Stimulated activated CD8-positive, alpha-beta memory T cell treated with anti-CD3 and anti-CD28 coated beads, Interleukin-12 subunit alpha, Interleukin-12 subunit beta, amount 100 ng/mL, for 4 hours (primary cell): ENCODE measurements around the gene ENKD1.

Source experiments
- DNase-seq: peaks from one replicate; pipeline ENCODE4 v3.0.0-alpha.2; 2020; ENCODE audit warnings: low read depth

ENKD1 gene

GRCh38 chr16:67663877-67664222 is 2.7 kb downstream of the ENKD1 start:
- no peak for DNase-seq

- no peak for DNase-seq
Measured at GRCh38 chr16:67663151-67663876, 3.2 kb downstream of the ENKD1 start.

GRCh38 chr16:67662653-67663010 is 3.9 kb downstream of the ENKD1 start:
- no peak for DNase-seq

GRCh38 chr16:67661886-67662652 is 4.5 kb downstream of the ENKD1 start:
- DNase-seq: no peak

GRCh38 chr16:67661101-67661761 is 5.3 kb downstream of the ENKD1 start:
- no peak for DNase-seq

- peak; percentile 90 for DNase-seq
Measured at GRCh38 chr16:67660564-67661028, 6.0 kb downstream of the ENKD1 start, which contains the start of gene PARD6A. PARD6A (plus strand) TSS chr16:67660960; CDS start chr16:67661039, 79 bp downstream.

- peak; percentile 89 for DNase-seq
Measured at GRCh38 chr16:67659675-67660563, 6.6 kb downstream of the ENKD1 start, which contains the start of gene ACD. ACD (minus strand) TSS chr16:67660260; CDS start chr16:67660220, 40 bp downstream.

GRCh38 chr16:67658849-67659674 is 7.5 kb downstream of the ENKD1 start:
- no peak for DNase-seq

- DNase-seq: no peak
Measured at GRCh38 chr16:67657751-67658518, 8.6 kb downstream of the ENKD1 start.

- no peak for DNase-seq
Measured at GRCh38 chr16:67657017-67657608, 9.4 kb downstream of the ENKD1 start.

- DNase-seq: no peak
Measured at GRCh38 chr16:67656344-67657016, 10.1 kb downstream of the ENKD1 start.

GRCh38 chr16:67655363-67655762 is 11.2 kb downstream of the ENKD1 start:
- no peak for DNase-seq

- no peak for DNase-seq
Measured at GRCh38 chr16:67654403-67654911, 12.1 kb downstream of the ENKD1 start.

GRCh38 chr16:67653789-67654402 is 12.7 kb downstream of the ENKD1 start:
- no peak for DNase-seq

- DNase-seq: no peak
Measured at GRCh38 chr16:67653128-67653788, 13.3 kb downstream of the ENKD1 start.

GRCh38 chr16:67652578-67653127 is 13.9 kb downstream of the ENKD1 start:
- DNase-seq: no peak

GRCh38 chr16:67651847-67652246 is 14.7 kb downstream of the ENKD1 start:
- no peak for DNase-seq

GRCh38 chr16:67651039-67651438 is 15.5 kb downstream of the ENKD1 start:
- DNase-seq: no peak
